HG02642 (cell line): ENCODE measurements around the gene LRRC32.

Source experiments
- ATAC-seq: cut with Tn5 transposase; IDR thresholded peaks from one replicate; pipeline ENCODE4 v1.9.1; 2021; ENCODE audit warnings: mild to moderate bottlenecking; ENCODE audit not compliant: unreplicated experiment, poor library complexity

The LRRC32 gene, protein sequence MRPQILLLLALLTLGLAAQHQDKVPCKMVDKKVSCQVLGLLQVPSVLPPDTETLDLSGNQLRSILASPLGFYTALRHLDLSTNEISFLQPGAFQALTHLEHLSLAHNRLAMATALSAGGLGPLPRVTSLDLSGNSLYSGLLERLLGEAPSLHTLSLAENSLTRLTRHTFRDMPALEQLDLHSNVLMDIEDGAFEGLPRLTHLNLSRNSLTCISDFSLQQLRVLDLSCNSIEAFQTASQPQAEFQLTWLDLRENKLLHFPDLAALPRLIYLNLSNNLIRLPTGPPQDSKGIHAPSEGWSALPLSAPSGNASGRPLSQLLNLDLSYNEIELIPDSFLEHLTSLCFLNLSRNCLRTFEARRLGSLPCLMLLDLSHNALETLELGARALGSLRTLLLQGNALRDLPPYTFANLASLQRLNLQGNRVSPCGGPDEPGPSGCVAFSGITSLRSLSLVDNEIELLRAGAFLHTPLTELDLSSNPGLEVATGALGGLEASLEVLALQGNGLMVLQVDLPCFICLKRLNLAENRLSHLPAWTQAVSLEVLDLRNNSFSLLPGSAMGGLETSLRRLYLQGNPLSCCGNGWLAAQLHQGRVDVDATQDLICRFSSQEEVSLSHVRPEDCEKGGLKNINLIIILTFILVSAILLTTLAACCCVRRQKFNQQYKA

GRCh38 chr11:76670485-76671236, at the start of gene LRRC32:
Gene LRRC32 (minus strand): TSS chr11:76670747. CDS start chr11:76665954, 4,793 bp downstream.
- no peak for ATAC-seq

DNA sequence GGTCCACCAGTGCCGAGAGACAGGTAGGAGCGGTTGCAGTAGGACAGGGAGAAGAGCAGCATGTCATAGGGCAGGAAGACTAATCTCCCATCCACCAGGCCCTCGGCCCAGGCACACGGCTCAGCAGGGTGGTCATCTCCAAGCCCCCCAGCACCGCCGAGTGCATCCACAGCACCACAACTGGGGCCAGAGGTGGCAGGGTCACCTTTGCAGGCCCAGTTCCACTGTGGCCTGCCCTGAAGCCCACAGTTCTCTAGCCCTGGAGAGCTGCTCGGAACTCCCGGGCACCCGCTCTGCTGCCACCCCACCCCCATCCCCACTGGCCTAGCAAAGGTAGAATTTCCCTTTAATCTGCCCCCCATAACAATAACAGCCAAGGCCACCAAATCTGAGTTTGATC, 49.1 kb upstream of the LRRC32 start:
- ATAC-seq: no peak

DNA sequence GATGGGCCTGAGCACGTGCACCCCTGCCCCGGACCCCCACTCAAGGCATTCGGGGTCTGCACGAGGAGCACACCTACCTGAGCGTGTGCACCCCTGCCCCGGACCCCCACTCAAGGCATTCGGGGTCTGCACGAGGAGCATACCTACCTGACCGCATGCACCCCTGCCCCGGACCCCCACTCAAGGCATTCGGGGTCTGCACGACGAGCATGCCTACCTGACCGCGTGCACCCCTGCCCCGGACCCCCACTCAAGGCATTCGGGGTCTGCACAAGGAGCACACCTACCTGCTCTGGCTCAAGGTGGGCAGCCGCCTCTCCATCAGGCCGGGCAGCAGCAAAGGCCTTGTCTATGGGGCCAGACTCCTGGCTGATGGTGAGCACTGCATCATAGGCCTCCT, 48.7 kb upstream of the LRRC32 start:
- no peak for ATAC-seq

- ATAC-seq: no peak
Observed at GRCh38 chr11:76717816-76718215, 47.3 kb upstream of the LRRC32 start.

DNA sequence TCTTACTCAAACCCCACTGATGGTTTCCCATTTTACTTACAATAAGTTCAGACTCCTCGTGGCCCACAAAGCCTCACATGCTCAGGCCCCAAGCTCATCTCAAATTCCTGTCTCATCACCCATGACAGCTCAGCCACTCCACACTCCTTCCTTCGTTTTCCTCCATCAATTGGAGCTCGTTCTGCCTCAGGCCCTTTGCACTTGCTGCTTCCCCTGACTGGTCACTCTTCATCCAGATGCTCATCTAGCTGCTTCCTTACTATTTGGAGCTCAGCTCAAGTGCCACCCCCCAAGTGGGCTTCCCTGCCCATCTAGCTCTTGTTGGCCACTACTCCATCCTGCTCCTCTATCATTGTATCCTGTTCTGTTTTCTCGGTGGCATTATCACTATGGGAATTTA, 46.8 kb upstream of the LRRC32 start:
- no peak for ATAC-seq

- no peak for ATAC-seq
Observed at GRCh38 chr11:76716268-76716667, 45.7 kb upstream of the LRRC32 start.

GRCh38 chr11:76714493-76714892, 43.9 kb upstream of the LRRC32 start:
- ATAC-seq: no peak

GRCh38 chr11:76713499-76713898, 43.0 kb upstream of the LRRC32 start:
- no peak for ATAC-seq

- no peak for ATAC-seq
Observed at GRCh38 chr11:76712125-76712524, 41.6 kb upstream of the LRRC32 start.

- ATAC-seq: no peak
Observed at GRCh38 chr11:76709756-76710155, 39.2 kb upstream of the LRRC32 start.

- ATAC-seq: no peak
Observed at GRCh38 chr11:76708972-76709660, 38.6 kb upstream of the LRRC32 start.

DNA sequence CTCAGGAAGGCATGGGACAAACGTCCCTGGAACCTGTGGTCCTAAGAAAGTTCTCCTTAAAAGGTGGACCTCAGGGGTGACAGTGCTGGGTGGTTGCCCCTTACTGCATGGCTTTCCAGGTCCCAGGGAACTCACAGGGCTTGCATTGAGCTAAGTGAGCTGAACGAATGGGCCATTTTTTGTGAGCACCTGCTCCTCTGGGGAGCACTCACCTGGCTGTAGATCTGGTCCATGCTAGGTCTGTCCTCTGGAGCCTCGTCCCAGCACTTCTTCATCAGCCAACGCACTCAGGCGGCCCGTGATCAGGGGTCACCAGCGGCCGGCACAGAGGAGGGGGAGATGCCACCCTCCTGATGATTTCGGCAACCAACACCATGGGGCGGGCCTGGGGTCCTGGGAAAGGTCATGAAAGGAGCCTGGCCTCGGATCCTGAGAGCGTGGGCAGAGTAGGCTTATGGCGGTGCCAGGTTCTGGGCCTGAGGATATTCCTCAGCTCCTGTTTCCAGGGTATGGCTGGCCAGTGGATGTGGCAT, 36.8 kb upstream of the LRRC32 start:
- no peak for ATAC-seq

DNA sequence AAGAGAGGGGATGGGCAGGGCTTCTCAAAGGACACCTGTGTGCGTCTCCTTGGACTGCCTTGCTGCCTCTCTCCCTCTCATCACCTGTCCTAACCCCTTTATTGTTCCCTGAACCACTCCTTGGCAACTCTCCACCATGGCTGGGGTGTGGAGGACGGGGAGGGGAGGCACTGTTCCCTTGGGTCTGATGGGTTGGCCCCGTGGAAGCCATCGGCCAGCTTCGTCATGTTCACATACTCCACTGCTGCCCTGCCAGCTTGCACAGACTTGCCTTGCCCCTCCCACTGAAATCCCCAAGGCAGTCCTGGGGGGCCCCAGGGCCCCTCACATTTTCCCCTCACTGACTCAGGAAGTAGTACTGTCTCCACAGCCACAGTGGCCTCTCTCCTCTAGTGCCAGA, 36.1 kb upstream of the LRRC32 start:
- no peak for ATAC-seq

DNA sequence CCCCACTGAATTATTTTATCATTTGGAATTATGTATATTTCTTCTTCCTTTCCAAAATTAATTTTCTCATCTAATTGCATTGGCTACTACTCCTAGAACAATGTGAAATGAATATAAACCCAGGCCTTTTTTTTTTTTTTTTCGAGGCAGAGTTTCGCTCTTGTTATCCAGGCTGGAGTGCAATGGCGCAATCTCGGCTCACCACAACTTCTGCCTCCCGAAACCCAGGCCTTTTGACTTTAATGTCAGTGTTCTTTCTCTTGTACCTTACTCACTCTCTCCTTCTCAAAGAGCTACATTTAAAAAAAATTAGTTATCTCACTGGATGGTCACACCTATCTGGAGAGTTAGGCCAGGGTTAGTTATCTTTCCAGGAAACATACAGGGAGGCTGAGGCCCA, 35.3 kb upstream of the LRRC32 start:
- ATAC-seq: no peak

GRCh38 chr11:76704171-76704948, 33.8 kb upstream of the LRRC32 start:
- ATAC-seq: no peak

DNA sequence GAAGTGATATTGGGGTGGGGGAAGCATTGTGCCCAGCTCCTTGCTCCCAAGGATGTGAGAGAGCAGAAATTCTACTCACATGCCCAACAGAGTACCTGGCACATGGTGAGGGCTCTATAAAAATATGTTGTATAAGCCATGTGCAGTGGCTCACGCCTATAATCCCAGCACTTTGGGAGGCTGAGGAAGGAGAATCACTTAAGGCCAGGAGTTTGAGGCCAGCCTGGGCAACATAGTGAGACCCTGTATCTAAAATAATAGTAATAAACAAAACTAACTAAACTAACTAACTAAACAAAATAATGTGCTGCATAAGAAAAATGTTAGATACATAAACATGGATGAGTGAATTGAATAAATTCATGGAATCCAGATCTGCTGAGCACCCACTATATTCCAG, 33.2 kb upstream of the LRRC32 start:
- no peak for ATAC-seq

DNA sequence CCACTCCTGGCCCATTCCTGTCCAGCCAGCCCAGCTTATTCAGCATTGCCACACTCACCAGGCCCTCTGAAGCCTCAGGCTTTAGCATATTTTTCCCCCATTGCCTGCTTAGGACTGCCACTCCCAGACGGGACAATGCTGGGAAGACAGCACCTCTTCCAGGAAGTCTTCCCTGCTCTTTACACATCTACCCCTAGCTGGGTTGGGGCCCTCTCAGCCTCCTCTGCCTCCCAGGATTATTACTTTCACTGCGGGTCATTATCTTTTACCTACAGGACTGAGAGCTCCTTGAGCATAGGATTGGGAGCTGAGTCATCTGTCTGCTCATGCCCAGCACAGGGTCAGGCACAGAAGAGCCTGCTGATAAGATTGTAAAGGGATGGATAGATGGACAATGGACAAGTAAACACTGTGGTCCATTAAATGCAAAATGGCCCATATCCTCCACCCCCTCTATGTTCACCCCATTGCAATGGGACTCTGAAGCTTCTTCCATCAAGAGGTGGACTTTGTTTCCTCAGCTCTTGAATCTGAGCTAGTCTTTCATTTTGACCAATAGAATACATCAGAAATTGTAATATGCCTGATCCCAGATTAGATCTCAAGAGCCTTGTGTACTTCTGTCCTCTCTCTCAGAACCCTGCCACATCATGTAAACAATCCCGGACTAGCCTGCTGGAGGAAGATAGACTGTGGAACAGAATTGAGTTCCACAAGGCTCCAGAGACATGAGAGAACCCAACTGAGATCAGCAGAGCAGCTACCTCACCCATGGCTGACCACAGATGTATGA, 32.0 kb upstream of the LRRC32 start:
- no peak for ATAC-seq

GRCh38 chr11:76701294-76702040, 30.9 kb upstream of the LRRC32 start:
- ATAC-seq: no peak
